HCT116 (cell line): ENCODE results near the gene SND1. TPM values are rescaled to one million over a fixed set of nuclear protein-coding genes. Genes with fewer than 3 reads are reported as not detected.

Experiments
- ATAC-seq: fragments of 200-7000 bp; cut with Tn5 transposase; 2 replicates; pipeline ENCODE4 v1.9.1; 2020; ENCODE audit warnings: mild to moderate bottlenecking, moderate library complexity
- BruUV-seq: library from RNA; stranded (reverse); fragments of 400-500 nt; replicated peaks from 2 replicates; lab custom pipeline; 2021; lab: Mats Ljungman, UMichigan
- CTCF ChIA-PET: fragments of 300-600 bp; sonication (Branson Sonifier 250); formaldehyde crosslinking; loops from one replicate; lab custom pipeline; 2021; ENCODE audit warnings: antibody characterized with exemption; lab: Charles Lee
- POLR2A ChIA-PET: fragments of 300-600, 350-600 bp; sonication (Branson Sonifier 250); formaldehyde crosslinking; loops from one replicate; lab custom pipeline; 2021; ENCODE audit warnings: antibody characterized with exemption; lab: Charles Lee
- RAD21 ChIA-PET, 2 experiments: fragments of 300-600 bp; sonication (Branson Sonifier 250); formaldehyde crosslinking; loops; one replicate each; lab custom pipeline; 2023; ENCODE audit warnings: low total read pairs in 2 of 2; ENCODE audit not compliant: uncharacterized antibody in 2 of 2, unreplicated experiment in 2 of 2, low non-redundant PET in 1 of 2; lab: Charles Lee
- DNase-seq: peaks from one replicate; pipeline ENCODE4 v3.0.0-alpha.2; 2010; ENCODE audit warnings: low read depth, low spot score
- H2AFZ ChIP-seq: fragments of 200-600 bp; shearing (Covaris generic), sonication (generic); 2 replicates; pipeline ENCODE4 v1.6.1; 2017; ENCODE audit warnings: low read depth, mixed run types, mixed read lengths, antibody characterized with exemption, low read length; ENCODE audit not compliant: poor library complexity, severe bottlenecking
- H3K27ac ChIP-seq: 2 replicates; pipeline ENCODE4 v1.5.1; 2012; ENCODE audit warnings: low read depth, low read length
- H3K27me3 ChIP-seq: fragments of 200-600 bp; sonication (generic); 2 replicates; pipeline ENCODE4 v1.6.1; 2016; ENCODE audit warnings: mixed run types, low read length, mixed read lengths; ENCODE audit not compliant: insufficient read depth
- H3K36me3 ChIP-seq, 2 experiments: fragments of 200-500 bp in 1 of 2; fragments of 200-600 bp in 1 of 2; sonication (Bioruptor generic) in 1 of 2; sonication (generic) in 1 of 2; 2 replicates each; pipeline versions ENCODE4 v1.5.1 to v1.6.1; 2014 to 2016; ENCODE audit warnings: low read length in 2 of 2, inconsistent platforms in 1 of 2, mixed read lengths in 1 of 2, mixed run types in 1 of 2; ENCODE audit not compliant: insufficient read depth in 2 of 2, control insufficient read depth in 1 of 2
- H3K4me1 ChIP-seq, 2 experiments: fragments of 200-600 bp in 1 of 2; sonication (generic) in 1 of 2; 2 replicates each; pipeline versions ENCODE4 v1.5.1 to v1.6.1; 2012 to 2017; ENCODE audit warnings: low read length in 2 of 2, inconsistent platforms in 1 of 2, mild to moderate bottlenecking in 1 of 2, mixed read lengths in 1 of 2, mixed run types in 1 of 2, moderate library complexity in 1 of 2; ENCODE audit not compliant: insufficient read depth in 2 of 2, control insufficient read depth in 1 of 2
- H3K4me2 ChIP-seq: fragments of 200-600 bp; sonication (generic); 2 replicates; pipeline ENCODE4 v1.6.1; 2017; ENCODE audit warnings: mixed run types, low read length, mixed read lengths
- H3K4me3 ChIP-seq, 2 experiments: fragments of 200-600 bp in 1 of 2; sonication (generic) in 1 of 2; replicated peaks in 1 of 2; 2 replicates each; pipeline ENCODE4 v1.5.1; 2011 to 2016; ENCODE audit warnings: low read length in 2 of 2, control low read depth in 1 of 2, low read depth in 1 of 2, mild to moderate bottlenecking in 1 of 2, mixed read lengths in 1 of 2, mixed run types in 1 of 2
- H3K79me2 ChIP-seq: fragments of 200-600 bp; sonication (generic); 2 replicates; pipeline ENCODE4 v1.6.1; 2017; ENCODE audit warnings: mild to moderate bottlenecking, mixed run types, low read length, moderate library complexity, mixed read lengths; ENCODE audit not compliant: insufficient read depth
- H3K9ac ChIP-seq: fragments of 200-600 bp; sonication (generic); 2 replicates; pipeline ENCODE4 v1.6.1; 2016; ENCODE audit warnings: low read length, mixed read lengths
- H3K9me2 ChIP-seq: fragments of 200-600 bp; sonication (generic), shearing (Covaris generic); 2 replicates; pipeline ENCODE4 v1.6.1; 2017; ENCODE audit warnings: mixed run types, mild to moderate bottlenecking, moderate library complexity; ENCODE audit not compliant: insufficient read depth
- H3K9me3 ChIP-seq, 2 experiments: fragments of 200-500 bp in 1 of 2; fragments of 200-600 bp in 1 of 2; sonication (Bioruptor generic) in 1 of 2; sonication (generic) in 1 of 2; 2 replicates each; pipeline ENCODE4 v1.6.1; 2014 to 2017; ENCODE audit warnings: low read length in 2 of 2, mixed read lengths in 2 of 2, inconsistent platforms in 1 of 2, low read depth in 1 of 2, mild to moderate bottlenecking in 1 of 2, mixed run types in 1 of 2, moderate library complexity in 1 of 2; ENCODE audit not compliant: control insufficient read depth in 1 of 2, insufficient read depth in 1 of 2
- H4K20me1 ChIP-seq: fragments of 200-600 bp; sonication (generic), shearing (Covaris generic); 2 replicates; pipeline ENCODE4 v1.6.1; 2017; ENCODE audit warnings: mixed run types, mild to moderate bottlenecking, moderate library complexity; ENCODE audit not compliant: insufficient read depth
- ATF3 ChIP-seq: IDR thresholded peaks from 2 replicates; pipeline ENCODE4 v1.6.1; 2012
- CBX3 ChIP-seq: IDR thresholded peaks from 2 replicates; pipeline ENCODE4 v1.6.1; 2012; ENCODE audit warnings: low read depth
- CTCF ChIP-seq, 3 experiments: fragments of 200-600 bp in 1 of 3; sonication (generic) in 1 of 3; IDR thresholded peaks in 2 of 3; conservative IDR thresholded peaks in 1 of 3; 2 replicates each; pipeline ENCODE4 v1.5.1; 2012 to 2017; ENCODE audit warnings: low read depth in 2 of 3, low read length in 2 of 3, antibody characterized with exemption in 1 of 3, borderline replicate concordance in 1 of 3, control low read depth in 1 of 3, mild to moderate bottlenecking in 1 of 3, mixed read lengths in 1 of 3, mixed run types in 1 of 3, moderate library complexity in 1 of 3; ENCODE audit not compliant: insufficient read depth in 1 of 3
- ELF1 ChIP-seq: IDR thresholded peaks from 2 replicates; pipeline ENCODE4 v1.6.1; 2012; ENCODE audit warnings: low read depth, borderline replicate concordance
- EZH2 ChIP-seq: fragments of 200-600 bp; sonication (generic); IDR thresholded peaks from 2 replicates; pipeline ENCODE4 v1.6.1; 2017; ENCODE audit warnings: antibody characterized with exemption, mixed run types
- EZH2phosphoT487 ChIP-seq: fragments of 200-600 bp; IDR thresholded peaks from 2 replicates; pipeline ENCODE4 v1.6.1; 2018; ENCODE audit warnings: antibody characterized with exemption, borderline replicate concordance
- JUND ChIP-seq: IDR thresholded peaks from 2 replicates; pipeline ENCODE4 v1.6.1; 2012
- POLR2A ChIP-seq: IDR thresholded peaks from 2 replicates; pipeline ENCODE4 v1.7.0; 2011; ENCODE audit warnings: borderline replicate concordance; ENCODE audit not compliant: insufficient read depth, insufficient read length; ENCODE audit errors: extremely low read depth
- RAD21 ChIP-seq: IDR thresholded peaks from 2 replicates; pipeline ENCODE4 v1.6.1; 2012; ENCODE audit warnings: low read depth, mild to moderate bottlenecking
- REST ChIP-seq: IDR thresholded peaks from 2 replicates; pipeline ENCODE4 v1.6.1; 2012; ENCODE audit warnings: low read depth
- SP1 ChIP-seq: IDR thresholded peaks from 2 replicates; pipeline ENCODE4 v1.6.1; 2012; ENCODE audit warnings: low read depth
- YY1 ChIP-seq: IDR thresholded peaks from 2 replicates; pipeline ENCODE4 v1.6.1; 2011; ENCODE audit warnings: low read length, low read depth, moderate library complexity, mild to moderate bottlenecking; ENCODE audit not compliant: insufficient replicate concordance; ENCODE audit errors: extremely low read depth
- ZFX ChIP-seq: fragments of 450-650 bp; IDR thresholded peaks from 2 replicates; pipeline ENCODE4 v1.6.1; 2017
- ZNF274 ChIP-seq: fragments of 200-500 bp; sonication (Bioruptor generic); IDR thresholded peaks from 2 replicates; pipeline ENCODE4 v1.6.1; 2014; ENCODE audit warnings: mild to moderate bottlenecking, low read depth, low read length, inconsistent platforms
- intact Hi-C: fragments of 100-400 bp; cut with micrococcal nuclease; formaldehyde crosslinking; loops from 2 replicates; pipeline ENCODE4 v1.10.0; 2022
- total RNA-seq: library from RNA; stranded (reverse); gene quantifications from one replicate; pipeline ENCODE4 v1.2.1, GENCODE V29; 2021; ENCODE audit not compliant: unreplicated experiment
- TF ChIP-seq, protein P1 (sequence below): IDR thresholded peaks from 2 replicates; pipeline ENCODE4 v1.6.1; 2011; ENCODE audit warnings: mild to moderate bottlenecking, low read length, moderate library complexity; ENCODE audit not compliant: insufficient replicate concordance; ENCODE audit errors: extremely low read depth
- TF ChIP-seq, protein P2 (sequence below): IDR thresholded peaks from 2 replicates; pipeline ENCODE4 v1.6.1; 2012

Gene SND1
- total RNA-seq, 1 experiment from 2014 or later, result 169 TPM

GRCh38 chr7:128121711-128122530 is 469.9 kb downstream of the SND1 start:
- H3K9me3 ChIP-seq, result no peaks in the 10 kb centered on the region
- TF ChIP-seq ATF3 (no peak), SP1 (no peak), CTCF (IDR thresholded peaks at IDR 0.05 in 2 of 3, conservative IDR thresholded peaks at IDR 0.05 in 1 of 3; ENCODE audit: borderline replicate concordance in 1 of 3, insufficient read depth in 1 of 3, low read depth in 2 of 3, low read length in 2 of 3) (no peak), ZFX (no peak), ZNF274 (no peak), POLR2A (no peak), ELF1 (no peak), RAD21 (no peak), YY1 (no peak), REST (no peak), EZH2phosphoT487 (no peak), CBX3 (no peak), EZH2 (no peak), JUND (no peak)
- TF ChIP-seq, protein P1, sequence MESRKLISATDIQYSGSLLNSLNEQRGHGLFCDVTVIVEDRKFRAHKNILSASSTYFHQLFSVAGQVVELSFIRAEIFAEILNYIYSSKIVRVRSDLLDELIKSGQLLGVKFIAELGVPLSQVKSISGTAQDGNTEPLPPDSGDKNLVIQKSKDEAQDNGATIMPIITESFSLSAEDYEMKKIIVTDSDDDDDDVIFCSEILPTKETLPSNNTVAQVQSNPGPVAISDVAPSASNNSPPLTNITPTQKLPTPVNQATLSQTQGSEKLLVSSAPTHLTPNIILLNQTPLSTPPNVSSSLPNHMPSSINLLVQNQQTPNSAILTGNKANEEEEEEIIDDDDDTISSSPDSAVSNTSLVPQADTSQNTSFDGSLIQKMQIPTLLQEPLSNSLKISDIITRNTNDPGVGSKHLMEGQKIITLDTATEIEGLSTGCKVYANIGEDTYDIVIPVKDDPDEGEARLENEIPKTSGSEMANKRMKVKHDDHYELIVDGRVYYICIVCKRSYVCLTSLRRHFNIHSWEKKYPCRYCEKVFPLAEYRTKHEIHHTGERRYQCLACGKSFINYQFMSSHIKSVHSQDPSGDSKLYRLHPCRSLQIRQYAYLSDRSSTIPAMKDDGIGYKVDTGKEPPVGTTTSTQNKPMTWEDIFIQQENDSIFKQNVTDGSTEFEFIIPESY, result no peak
- TF ChIP-seq, protein P2, sequence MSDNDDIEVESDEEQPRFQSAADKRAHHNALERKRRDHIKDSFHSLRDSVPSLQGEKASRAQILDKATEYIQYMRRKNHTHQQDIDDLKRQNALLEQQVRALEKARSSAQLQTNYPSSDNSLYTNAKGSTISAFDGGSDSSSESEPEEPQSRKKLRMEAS, result no peak
- H3K27ac ChIP-seq, result no peak overlapping the region
- ATAC-seq, result no peak
- no peaks in the 10 kb centered on the region for H3K79me2 ChIP-seq
- H3K36me3 ChIP-seq, result no peaks in the 10 kb centered on the region
- ChIA-PET RAD21 (no interaction called here), CTCF (no interaction called here), POLR2A (no interaction called here)
- no peaks in the 10 kb centered on the region for H3K27me3 ChIP-seq
- no peak overlapping the region for H3K4me2 ChIP-seq
- H2AFZ ChIP-seq, result no peak overlapping the region
- no TSS peak for BruUV-seq
- no peak overlapping the region for H3K4me3 ChIP-seq
- no peaks in the 10 kb centered on the region for H3K4me1 ChIP-seq
- no peaks in the 10 kb centered on the region for H3K9me2 ChIP-seq
- intact Hi-C loops, result no loop called here
- no peaks in the 10 kb centered on the region for H4K20me1 ChIP-seq
- no peak for DNase-seq
- no peak overlapping the region for H3K9ac ChIP-seq
